ENCODE measurements around the gene DCC.
"Not testable (repeated sequence)": the region's sequence is repeated elsewhere in the genome, so short reads cannot be mapped to it uniquely, and the experiment has no call there.

Gene DCC

GRCh38 chr18:53411511-53411910, 1071.5 kb downstream of the DCC start:
- DNase-seq (ENCODE audit: low read depth): no peak

DNA sequence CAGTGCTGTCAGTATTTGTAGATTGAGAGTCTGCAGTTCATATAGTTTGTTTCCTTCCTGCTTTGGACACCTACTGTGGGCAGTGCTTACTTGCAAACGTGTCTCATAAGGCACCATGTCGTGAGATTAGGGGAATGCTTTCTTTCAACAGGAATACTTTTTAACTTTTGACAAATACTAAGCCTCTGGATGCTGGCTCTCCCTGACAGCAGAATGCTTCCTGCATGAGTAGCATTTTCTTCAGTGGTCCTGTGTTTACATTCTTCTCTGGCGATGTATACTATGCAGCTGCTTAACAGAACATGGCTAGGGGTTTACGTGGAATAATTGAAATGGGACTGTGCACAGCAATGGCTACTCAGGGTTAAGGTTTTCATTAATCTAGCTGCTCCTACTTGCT, 1077.0 kb downstream of the DCC start:
- no peak for DNase-seq (ENCODE audit: low read depth)

DNA sequence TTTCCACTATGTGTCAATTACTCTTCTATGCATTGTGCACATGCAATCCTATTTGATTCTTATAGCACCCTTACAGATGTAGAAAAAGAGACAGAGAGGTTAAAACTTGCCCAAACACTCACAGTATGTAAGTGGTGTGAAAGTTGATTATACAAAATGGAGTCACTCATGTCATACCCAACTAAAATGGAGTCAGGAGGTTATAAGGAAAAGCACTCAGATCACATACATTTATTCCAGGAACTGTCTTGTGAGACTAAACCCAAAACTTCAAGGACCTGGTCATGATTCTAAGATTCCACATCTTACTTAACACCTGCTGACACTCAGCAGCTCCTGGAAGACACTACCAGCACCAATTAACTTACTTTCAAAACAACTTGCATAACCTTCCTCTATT, 1081.9 kb downstream of the DCC start:
- DNase-seq (ENCODE audit: low read depth): no peak

GRCh38 chr18:53422896-53423295, 1082.9 kb downstream of the DCC start:
- DNase-seq (ENCODE audit: low read depth): no peak

DNA sequence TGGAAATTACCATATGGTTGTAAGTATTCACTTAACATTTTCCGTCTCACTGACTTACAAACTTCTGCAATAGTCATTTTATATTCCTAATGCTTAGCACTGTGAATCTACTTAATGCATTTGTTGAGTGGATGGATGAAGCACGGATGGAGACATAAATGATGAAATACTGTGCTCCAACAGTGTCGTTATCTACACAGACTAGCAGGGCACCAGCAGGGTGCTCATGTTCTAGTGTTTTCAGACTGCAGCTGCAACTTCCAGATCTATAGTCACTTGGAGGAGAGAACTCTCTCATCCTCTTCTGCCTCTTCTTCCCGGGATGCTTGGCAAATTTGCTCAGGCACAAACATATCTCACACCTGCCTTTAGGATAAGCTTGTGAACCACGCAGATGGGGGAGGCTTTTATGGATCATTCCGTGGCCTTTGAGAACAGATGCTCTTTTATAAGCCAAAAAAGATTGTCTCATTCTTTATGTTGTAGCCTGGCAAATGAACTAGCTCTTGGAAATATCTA, 1086.7 kb downstream of the DCC start:
- no peak for DNase-seq (ENCODE audit: low read depth)

DNA sequence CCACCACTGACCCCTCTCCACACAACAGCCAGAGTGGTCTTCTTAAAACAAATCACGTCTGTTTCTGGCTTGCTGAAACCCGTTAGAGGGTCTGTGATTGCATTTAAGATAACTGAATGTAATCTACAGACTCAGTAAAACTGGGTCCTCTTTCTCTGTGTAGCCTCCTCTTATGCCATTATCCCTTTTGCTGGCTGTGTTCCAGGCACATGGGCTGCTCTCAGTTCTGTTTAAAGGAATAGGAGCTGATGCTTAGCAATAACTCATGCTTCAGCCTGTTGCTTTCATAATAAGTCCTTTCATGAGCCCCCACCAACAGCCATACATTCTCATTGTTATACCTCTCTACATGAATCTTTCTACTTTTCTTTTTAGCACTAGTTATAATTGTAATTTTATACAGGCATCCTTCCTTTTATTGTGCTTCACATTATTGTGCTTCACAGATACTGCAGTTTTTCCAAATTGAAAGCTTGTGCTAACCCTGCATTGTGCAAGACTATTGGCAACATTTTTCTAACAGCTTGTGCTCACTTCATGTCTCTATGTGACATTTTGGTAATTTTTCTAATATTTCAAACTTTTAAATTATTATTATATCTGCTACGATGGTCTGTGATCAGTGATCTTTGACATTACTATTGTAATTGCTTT, 1101.9 kb downstream of the DCC start:
- no peak for DNase-seq (ENCODE audit: low read depth)

- no peak for DNase-seq (ENCODE audit: low read depth)
These were observed 1102.4 kb downstream of the DCC start for GRCh38 chr18:53442415-53442783.

- no peak for DNase-seq (ENCODE audit: low read depth)
These were observed 1103.3 kb downstream of the DCC start for GRCh38 chr18:53443336-53443735.

DNA sequence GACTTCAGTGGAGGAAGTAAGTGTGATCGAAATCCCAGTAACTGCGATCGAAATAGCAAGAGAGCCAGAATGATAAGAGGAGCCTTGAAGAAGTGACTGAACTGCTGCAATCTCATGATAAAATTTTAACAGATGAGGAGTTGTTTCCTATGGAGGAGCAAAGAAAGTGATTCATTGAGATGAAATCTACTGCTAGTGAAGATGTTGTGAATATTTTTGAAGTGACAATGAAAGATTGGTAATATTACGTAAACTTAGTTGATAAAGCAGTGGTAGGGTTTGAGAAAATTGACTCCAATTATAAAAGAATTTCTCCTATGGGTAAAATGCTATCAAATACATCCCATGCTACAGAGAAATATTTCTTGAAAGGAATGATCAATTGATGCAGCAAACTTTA, 1103.8 kb downstream of the DCC start:
- no peak for DNase-seq (ENCODE audit: low read depth)

- DNase-seq (ENCODE audit: low read depth): no peak
These were observed 1111.9 kb downstream of the DCC start for GRCh38 chr18:53451902-53452301.

DNA sequence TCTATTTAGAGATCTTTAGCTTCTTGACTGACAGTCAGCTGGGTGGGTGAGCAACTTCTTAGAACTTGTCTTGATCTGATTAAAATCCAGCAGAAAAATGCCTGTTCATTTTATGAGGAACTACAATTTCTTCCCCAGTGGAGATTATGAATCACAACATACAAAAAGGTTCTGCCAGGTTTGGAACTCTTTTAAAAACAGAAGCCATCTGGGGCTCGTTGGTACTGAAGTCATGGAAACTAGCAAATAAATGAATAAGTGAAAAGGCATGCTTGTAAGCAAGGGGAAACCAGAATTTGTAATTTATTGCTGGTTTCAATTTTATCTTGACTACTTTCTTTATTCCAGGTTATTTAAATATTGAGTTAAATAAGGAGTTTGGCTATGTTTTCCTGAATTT, 1117.1 kb downstream of the DCC start:
- no peak for DNase-seq (ENCODE audit: low read depth)

- no peak for DNase-seq (ENCODE audit: low read depth)
These were observed 1118.3 kb downstream of the DCC start for GRCh38 chr18:53458268-53458667.

GRCh38 chr18:53458944-53459580, 1119.1 kb downstream of the DCC start:
- no peak for DNase-seq (ENCODE audit: low read depth)

- no peak for DNase-seq (ENCODE audit: low read depth)
These were observed 1127.8 kb downstream of the DCC start for GRCh38 chr18:53467756-53468155.

- not testable (repeated sequence) for DNase-seq (ENCODE audit: low read depth)
These were observed 1128.2 kb downstream of the DCC start for GRCh38 chr18:53468173-53468572.

GRCh38 chr18:53472546-53472945, 1132.5 kb downstream of the DCC start:
- DNase-seq (ENCODE audit: low read depth): no peak

DNA sequence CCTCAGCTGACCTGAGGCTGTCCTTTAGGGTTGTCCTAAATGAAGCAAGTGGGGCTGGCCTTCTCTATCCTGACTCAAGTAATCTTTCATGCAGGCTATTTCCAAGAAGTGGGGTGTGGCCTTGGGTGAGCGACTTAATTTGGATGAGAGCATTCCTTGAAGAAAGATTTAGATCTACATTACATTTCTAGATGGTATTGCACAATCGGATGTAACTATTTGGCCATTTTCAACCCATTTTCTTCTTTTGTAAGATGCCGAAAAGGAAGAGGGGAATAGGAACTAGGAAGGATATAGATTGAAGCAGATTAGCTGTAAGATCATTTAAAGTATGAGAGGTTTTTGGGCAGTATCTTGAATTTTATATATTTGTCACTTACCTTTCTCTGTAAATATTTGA, 1138.2 kb downstream of the DCC start:
- no peak for DNase-seq (ENCODE audit: low read depth)

DNA sequence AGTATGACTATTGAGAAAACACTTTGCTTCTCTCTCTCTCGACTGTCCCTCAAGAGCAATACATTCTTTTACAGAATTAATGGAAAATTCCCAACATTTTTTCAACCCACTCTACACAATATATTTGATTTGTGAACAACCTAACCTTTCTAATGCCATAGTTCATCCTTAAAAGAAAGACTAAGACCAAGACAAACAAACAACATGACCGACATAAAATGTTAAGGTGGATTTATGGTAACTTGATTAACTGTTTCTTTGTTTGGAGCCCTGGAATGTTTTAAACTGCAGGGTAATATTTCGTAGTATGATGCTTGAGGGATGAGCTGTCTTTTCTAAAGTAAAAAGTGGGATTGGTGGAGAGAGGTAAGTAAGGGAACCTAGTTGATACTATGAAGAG, 1146.3 kb downstream of the DCC start:
- no peak for DNase-seq (ENCODE audit: low read depth)

DNA sequence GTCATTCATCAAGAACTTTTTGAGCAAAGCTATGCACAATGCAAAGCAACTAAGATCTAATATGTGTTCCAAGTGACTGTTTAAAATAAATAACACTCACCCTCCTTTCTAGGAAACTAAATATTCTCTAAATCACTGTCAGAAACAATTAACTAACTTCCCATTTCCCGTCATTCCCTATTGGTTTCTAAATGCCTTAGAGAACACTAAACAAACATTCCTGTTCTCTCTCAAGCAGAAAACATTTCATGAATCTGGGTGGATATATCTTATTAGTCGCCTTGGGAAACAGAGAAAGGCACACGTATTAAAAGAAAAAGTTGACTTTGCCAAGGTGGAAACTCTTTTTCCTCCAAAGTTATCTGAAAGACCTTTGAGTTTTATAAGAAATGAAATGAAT, 1149.3 kb downstream of the DCC start:
- DNase-seq (ENCODE audit: low read depth): no peak

GRCh38 chr18:53490019-53490418, 1150.0 kb downstream of the DCC start:
- DNase-seq (ENCODE audit: low read depth): no peak

DNA sequence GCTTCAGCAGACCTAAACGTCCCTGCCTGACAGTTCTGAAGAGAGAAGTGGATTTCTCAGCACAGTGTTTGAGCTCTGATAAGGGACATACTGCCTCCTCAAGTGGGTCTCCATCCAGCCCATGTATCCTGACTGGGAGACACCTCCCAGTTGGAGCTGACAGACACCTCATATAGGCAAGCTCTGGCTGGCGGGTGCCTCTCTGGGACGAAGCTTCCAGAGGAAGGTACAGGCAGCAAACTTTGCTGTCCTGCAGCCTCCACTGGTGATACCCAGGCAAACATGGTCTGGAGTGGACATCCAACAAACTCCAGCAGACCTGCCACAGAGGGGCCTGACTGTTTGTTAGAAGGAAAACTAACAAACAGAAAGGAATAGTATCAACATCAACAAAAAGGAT, 1156.0 kb downstream of the DCC start:
- DNase-seq (ENCODE audit: low read depth): no peak

DNA sequence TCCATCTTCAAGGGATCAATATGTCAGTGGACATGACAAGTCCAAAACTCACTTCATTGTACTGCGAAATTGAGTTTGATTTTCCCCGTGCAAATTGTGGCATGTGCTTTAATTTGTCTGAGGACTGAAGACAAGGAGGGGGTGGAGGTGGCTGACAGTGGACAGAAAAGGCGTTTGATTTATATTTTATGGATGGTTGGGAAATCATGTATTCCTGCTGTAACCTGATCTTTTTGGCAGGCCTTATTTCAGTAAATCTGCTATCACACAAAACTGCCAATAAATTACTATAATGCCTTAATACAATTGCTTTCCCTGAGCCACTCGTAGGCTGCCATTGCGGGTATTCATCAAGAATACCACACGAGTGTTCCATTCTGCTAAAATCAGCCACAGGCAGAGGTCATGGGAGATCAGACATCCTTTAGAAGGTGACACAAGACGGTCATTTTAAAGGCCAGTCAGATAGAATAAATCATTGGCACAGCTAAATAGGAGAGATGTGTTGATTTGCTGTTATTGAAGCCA, 1164.0 kb downstream of the DCC start:
- no peak for DNase-seq (ENCODE audit: low read depth)

- no peak for DNase-seq (ENCODE audit: low read depth)
These were observed 1168.5 kb downstream of the DCC start for GRCh38 chr18:53508529-53508928.

DNA sequence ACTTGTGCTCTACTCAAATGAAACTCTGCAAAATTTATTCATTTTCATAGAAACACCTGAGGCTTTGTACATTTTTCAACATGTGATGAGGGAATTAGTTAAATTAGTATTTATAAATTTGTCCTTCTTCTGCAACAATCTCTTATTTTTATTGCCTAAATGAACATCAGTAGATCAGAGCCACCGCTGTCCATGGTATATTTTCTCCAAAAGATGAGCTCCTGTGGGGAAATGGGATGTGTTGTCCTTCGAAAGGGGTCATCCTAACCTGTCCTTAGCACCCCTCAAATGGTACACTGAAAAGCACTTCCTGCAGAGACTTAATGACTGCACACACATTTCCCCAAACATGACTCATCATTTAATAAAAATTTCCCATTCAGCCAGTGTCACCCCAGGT, 1169.9 kb downstream of the DCC start:
- no peak for DNase-seq (ENCODE audit: low read depth)
